Bronchial epithelial cell (primary cell): ENCODE data around the gene RPS6KB1. TPM values are rescaled to one million over a fixed set of nuclear protein-coding genes. Genes with fewer than 3 reads are reported as not detected.
"Not testable (repeated sequence)": the region's sequence is repeated elsewhere in the genome, so short reads cannot be mapped to it uniquely, and the experiment has no call there.

ENCODE experiments used
- DNase-seq: peaks from one replicate; pipeline ENCODE4 v3.0.0-alpha.2; 2010; ENCODE audit warnings: low read depth
- FAIRE-seq: peaks from 2 replicates; lab custom pipeline; 2011; peaks lifted over from hg19 to GRCh38; lab: Jason Lieb, UNC
- H3K27me3 ChIP-seq: 2 replicates; pipeline ENCODE4 v1.5.1; 2011; ENCODE audit warnings: low read length; ENCODE audit not compliant: control insufficient read depth, insufficient read depth
- H3K36me3 ChIP-seq: 2 replicates; pipeline ENCODE4 v1.5.1; 2011; ENCODE audit warnings: low read length; ENCODE audit not compliant: control insufficient read depth, insufficient read depth
- H3K4me3 ChIP-seq: 2 replicates; pipeline ENCODE4 v1.5.1; 2011; ENCODE audit warnings: mild to moderate bottlenecking, low read depth, low read length, control low read depth
- CTCF ChIP-seq: IDR thresholded peaks from 2 replicates; pipeline ENCODE4 v1.5.1; 2011; ENCODE audit warnings: mild to moderate bottlenecking, moderate library complexity, low read length, control low read depth, inconsistent platforms; ENCODE audit not compliant: insufficient read depth, severe bottlenecking
- total RNA-seq: library from RNA; depleted of rRNA; stranded (reverse); fragments of >200 nt; gene quantifications from 2 replicates; pipeline ENCODE4 v1.2.1, GENCODE V29; 2014

RPS6KB1 gene
- total RNA-seq, 1 donor from 2014 or later = 39.0 TPM

DNA sequence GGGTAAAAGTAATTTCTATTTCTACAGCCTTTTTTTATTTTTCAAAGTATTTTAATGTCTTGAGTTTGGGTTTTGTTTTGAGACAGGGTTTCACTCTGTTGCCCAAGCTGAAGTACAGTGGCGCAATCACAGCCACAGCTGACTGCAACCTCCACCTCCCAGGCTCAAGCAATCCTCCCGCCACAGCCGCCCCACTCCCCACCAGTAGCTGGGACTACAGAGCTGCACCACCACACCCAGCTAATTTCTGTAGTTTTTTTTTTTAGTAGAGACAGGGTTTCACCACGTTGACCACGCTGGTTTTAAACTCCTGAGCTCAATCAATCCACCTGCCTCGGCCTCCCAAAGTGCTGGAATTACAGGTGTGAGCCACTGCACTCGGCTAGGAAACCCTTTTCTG, 44.1 kb upstream of the RPS6KB1 start:
- Histone ChIP-seq H3K27me3 (no peaks in the 10 kb centered on the region), H3K4me3 (no peak overlapping the region), H3K36me3 (no peaks in the 10 kb centered on the region)
- FAIRE-seq (no peak), DNase-seq (no peak)
- no peak for TF ChIP-seq CTCF

DNA sequence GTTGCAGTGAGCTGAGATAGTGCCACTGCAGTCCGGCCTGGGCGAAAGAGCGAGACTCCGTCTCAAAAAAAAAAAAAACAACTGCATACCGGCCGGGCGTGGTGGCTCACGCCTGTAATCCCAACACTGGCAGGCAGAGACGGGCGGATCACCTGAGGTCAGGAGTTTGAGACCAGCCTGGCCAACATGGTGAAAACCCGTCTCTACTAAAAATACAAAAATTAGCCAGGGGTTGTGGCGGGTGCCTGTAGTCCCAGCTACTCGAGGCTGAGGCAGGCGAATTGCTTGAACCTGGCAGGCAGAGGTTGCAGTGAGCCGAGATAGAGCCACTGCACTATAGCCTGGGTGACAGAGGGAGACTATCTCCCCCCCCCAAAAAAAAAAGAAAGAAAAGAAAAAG, 42.6 kb upstream of the RPS6KB1 start:
- not testable (repeated sequence) for DNase-seq, H3K36me3 ChIP-seq, FAIRE-seq, H3K4me3 ChIP-seq, H3K27me3 ChIP-seq

GRCh38 chr17:59851439-59852375, 41.2 kb upstream of the RPS6KB1 start:
- no peaks in the 10 kb centered on the region for H3K27me3 ChIP-seq
- no peaks in the 10 kb centered on the region for H3K36me3 ChIP-seq
- no peak overlapping the region for H3K4me3 ChIP-seq
- FAIRE-seq = no peak
- DNase-seq = no peak
- no peak for TF ChIP-seq CTCF

- FAIRE-seq, DNase-seq, H3K4me3 ChIP-seq, H3K36me3 ChIP-seq, H3K27me3 ChIP-seq: not testable (repeated sequence)
Measured at GRCh38 chr17:59852847-59853167, 40.1 kb upstream of the RPS6KB1 start.

DNA sequence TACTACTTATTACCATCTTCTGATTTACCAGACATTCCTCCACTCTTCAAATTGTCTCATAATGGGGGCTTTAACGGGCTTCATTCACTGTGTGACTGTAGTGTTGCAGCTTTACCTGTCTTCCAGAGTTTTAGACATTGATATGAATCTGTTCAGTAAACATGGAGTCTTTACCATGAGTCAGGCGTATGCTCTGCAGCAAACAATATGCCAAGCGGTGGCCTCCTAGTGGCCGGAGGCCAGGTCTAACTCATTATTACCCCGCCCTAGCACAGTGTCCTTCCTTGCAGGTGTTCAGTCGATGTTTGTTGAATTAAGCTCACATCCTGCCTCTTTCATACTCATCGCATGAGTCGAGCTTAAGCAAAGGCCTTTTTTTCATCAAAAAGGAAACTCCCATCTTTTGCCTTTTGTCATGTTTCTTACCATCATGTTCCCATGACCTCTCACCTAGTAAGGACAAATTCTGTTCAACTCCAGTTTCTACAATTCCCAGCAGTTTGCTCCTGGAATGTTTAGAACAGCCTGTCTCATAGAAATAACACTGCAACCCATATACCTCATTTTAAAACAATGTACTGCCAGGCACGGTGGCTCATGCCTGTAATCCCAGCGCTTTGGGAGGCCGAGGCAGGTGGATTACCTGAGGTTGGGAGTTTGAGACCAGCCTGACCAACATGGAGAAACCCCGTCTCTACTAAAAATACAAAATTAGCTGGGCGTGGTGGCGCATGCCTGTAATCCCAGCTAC, 39.6 kb upstream of the RPS6KB1 start:
- FAIRE-seq (no peak), DNase-seq (peak; percentile 100)
- Histone ChIP-seq H3K36me3 (no peaks in the 10 kb centered on the region), H3K4me3 (no peak overlapping the region), H3K27me3 (no peaks in the 10 kb centered on the region)
- peak; percentile 81 for TF ChIP-seq CTCF

DNA sequence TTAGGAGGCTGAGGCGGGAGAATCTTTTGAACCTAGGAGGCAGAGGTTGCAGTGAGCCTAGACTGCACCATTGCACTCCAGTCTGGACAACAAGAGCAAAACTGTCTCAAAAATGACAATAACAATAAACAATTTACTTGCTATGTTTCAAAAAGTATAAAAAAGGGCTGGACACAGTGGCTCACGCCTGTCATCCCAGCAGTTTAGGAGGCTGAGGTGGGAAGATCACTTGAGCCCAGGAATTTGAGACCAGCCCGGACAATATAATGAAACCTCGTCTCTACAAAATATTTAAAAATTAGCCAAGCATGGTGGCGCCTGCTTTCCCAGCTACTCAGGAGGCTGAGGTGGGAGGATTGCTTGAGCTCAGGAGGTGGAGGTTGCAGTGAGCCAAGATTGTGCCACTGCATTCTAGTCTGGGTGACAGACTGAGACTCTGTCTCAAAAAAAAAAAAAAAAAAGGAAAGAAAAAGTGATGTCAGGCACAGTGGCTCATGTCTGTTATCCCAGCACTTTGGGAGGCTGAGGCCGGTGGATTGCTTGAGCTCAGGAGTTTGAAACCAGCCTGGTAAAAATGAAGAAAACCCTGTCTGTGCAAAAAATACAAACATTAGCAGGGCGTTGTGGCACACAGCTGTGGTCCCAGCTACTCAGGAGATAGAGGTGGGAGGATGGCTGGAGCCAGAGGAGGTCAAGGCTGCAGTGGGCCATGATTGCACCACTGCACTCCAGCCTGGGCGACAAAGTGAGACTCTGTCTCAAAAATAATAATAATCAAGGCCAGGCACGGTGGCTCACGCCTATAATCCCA, 38.8 kb upstream of the RPS6KB1 start:
- not testable (repeated sequence) for H3K27me3 ChIP-seq, H3K4me3 ChIP-seq, DNase-seq, FAIRE-seq, H3K36me3 ChIP-seq
